Measurements from ENCODE around the gene NCOA7.

Gene NCOA7, protein sequence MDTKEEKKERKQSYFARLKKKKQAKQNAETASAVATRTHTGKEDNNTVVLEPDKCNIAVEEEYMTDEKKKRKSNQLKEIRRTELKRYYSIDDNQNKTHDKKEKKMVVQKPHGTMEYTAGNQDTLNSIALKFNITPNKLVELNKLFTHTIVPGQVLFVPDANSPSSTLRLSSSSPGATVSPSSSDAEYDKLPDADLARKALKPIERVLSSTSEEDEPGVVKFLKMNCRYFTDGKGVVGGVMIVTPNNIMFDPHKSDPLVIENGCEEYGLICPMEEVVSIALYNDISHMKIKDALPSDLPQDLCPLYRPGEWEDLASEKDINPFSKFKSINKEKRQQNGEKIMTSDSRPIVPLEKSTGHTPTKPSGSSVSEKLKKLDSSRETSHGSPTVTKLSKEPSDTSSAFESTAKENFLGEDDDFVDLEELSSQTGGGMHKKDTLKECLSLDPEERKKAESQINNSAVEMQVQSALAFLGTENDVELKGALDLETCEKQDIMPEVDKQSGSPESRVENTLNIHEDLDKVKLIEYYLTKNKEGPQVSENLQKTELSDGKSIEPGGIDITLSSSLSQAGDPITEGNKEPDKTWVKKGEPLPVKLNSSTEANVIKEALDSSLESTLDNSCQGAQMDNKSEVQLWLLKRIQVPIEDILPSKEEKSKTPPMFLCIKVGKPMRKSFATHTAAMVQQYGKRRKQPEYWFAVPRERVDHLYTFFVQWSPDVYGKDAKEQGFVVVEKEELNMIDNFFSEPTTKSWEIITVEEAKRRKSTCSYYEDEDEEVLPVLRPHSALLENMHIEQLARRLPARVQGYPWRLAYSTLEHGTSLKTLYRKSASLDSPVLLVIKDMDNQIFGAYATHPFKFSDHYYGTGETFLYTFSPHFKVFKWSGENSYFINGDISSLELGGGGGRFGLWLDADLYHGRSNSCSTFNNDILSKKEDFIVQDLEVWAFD

GRCh38 chr6:125790358-125791150 is at the start of gene NCOA7:
NCOA7 (plus strand) TSS chr6:125790960; CDS start chr6:125815355, 24,395 bp downstream.
- Histone ChIP-seq H3K36me3 (ENCODE audit: insufficient read depth, insufficient read length, low read length) (no peaks in the 10 kb centered on the region), H3K9me3 (ENCODE audit: insufficient read depth, low read length) (no peaks in the 10 kb centered on the region), H3K4me1 (ENCODE audit: insufficient read depth, insufficient read length) (no peaks in the 10 kb centered on the region), H3K4me3 (ENCODE audit: insufficient read length, low read depth) (peak within 1 kb of the TSS; percentile 73), H3K27me3 (ENCODE audit: insufficient read depth, insufficient read length) (no peaks in the 10 kb centered on the region), H3K9ac (ENCODE audit: insufficient read length, low read depth) (peak within 1 kb of the TSS; percentile 89)
- TF ChIP-seq YY1 (IDR thresholded peaks at IDR 0.05; ENCODE audit: insufficient read depth, insufficient read length) (no peak), SUZ12 (IDR thresholded peaks at IDR 0.05; ENCODE audit: extremely low read depth, insufficient read depth, insufficient read length) (no peak), ZNF274 (IDR thresholded peaks at IDR 0.05; ENCODE audit: low read depth, low read length) (no peak)
- no peak for DNase-seq (ENCODE audit: low read depth, low spot score)

GRCh38 chr6:125741336-125741735 is 49.4 kb upstream of the NCOA7 start:
- H3K27me3 ChIP-seq (ENCODE audit: insufficient read depth, insufficient read length), result no peaks in the 10 kb centered on the region
- H3K9me3 ChIP-seq (ENCODE audit: insufficient read depth, low read length), result no peaks in the 10 kb centered on the region
- H3K9ac ChIP-seq (ENCODE audit: insufficient read length, low read depth), result no peak overlapping the region
- TF ChIP-seq SUZ12 (IDR thresholded peaks at IDR 0.05; ENCODE audit: extremely low read depth, insufficient read depth, insufficient read length) (no peak), YY1 (IDR thresholded peaks at IDR 0.05; ENCODE audit: insufficient read depth, insufficient read length) (no peak), ZNF274 (IDR thresholded peaks at IDR 0.05; ENCODE audit: low read depth, low read length) (no peak)
- no peaks in the 10 kb centered on the region for H3K36me3 ChIP-seq (ENCODE audit: insufficient read depth, insufficient read length, low read length)
- DNase-seq (ENCODE audit: low read depth, low spot score), result no peak
- H3K4me1 ChIP-seq (ENCODE audit: insufficient read depth, insufficient read length), result no peaks in the 10 kb centered on the region
- no peak overlapping the region for H3K4me3 ChIP-seq (ENCODE audit: insufficient read length, low read depth)

DNA sequence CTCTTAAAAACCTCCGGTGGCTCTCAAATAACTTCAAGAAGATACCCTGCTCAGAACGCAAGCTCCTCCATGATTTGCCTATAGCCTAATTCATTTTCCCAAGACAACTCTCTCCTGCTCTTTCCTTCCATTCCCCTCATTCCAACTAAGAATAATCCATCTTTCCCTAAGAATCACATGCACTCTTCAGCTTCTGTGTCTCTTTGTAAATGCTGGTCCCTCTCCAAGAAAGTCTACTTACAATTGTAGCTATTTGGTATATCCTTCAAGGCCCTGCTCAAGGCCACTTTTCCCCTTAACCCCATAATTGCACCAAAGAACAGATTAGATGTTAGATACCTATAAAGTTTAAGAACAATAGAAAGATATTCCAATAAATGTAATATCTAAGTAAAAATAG is 48.7 kb upstream of the NCOA7 start:
- H3K4me1 ChIP-seq (ENCODE audit: insufficient read depth, insufficient read length), result no peaks in the 10 kb centered on the region
- no peaks in the 10 kb centered on the region for H3K36me3 ChIP-seq (ENCODE audit: insufficient read depth, insufficient read length, low read length)
- H3K27me3 ChIP-seq (ENCODE audit: insufficient read depth, insufficient read length), result peaks cover 1% of the 10 kb centered on the region
- no peaks in the 10 kb centered on the region for H3K9me3 ChIP-seq (ENCODE audit: insufficient read depth, low read length)
- no peak for TF ChIP-seq ZNF274 (IDR thresholded peaks at IDR 0.05; ENCODE audit: low read depth, low read length)
- TF ChIP-seq SUZ12 (IDR thresholded peaks at IDR 0.05; ENCODE audit: extremely low read depth, insufficient read depth, insufficient read length), result no peak
- TF ChIP-seq YY1 (IDR thresholded peaks at IDR 0.05; ENCODE audit: insufficient read depth, insufficient read length), result no peak
- no peak overlapping the region for H3K4me3 ChIP-seq (ENCODE audit: insufficient read length, low read depth)
- no peak overlapping the region for H3K9ac ChIP-seq (ENCODE audit: insufficient read length, low read depth)
- DNase-seq (ENCODE audit: low read depth, low spot score), result no peak

GRCh38 chr6:125742464-125743120 is 48.2 kb upstream of the NCOA7 start:
- DNase-seq (ENCODE audit: low read depth, low spot score), result no peak
- Histone ChIP-seq H3K9ac (ENCODE audit: insufficient read length, low read depth) (no peak overlapping the region), H3K27me3 (ENCODE audit: insufficient read depth, insufficient read length) (peaks cover 7% of the 10 kb centered on the region), H3K9me3 (ENCODE audit: insufficient read depth, low read length) (no peaks in the 10 kb centered on the region), H3K4me3 (ENCODE audit: insufficient read length, low read depth) (no peak overlapping the region), H3K4me1 (ENCODE audit: insufficient read depth, insufficient read length) (no peaks in the 10 kb centered on the region), H3K36me3 (ENCODE audit: insufficient read depth, insufficient read length, low read length) (no peaks in the 10 kb centered on the region)
- no peak for TF ChIP-seq ZNF274 (IDR thresholded peaks at IDR 0.05; ENCODE audit: low read depth, low read length)
- no peak for TF ChIP-seq SUZ12 (IDR thresholded peaks at IDR 0.05; ENCODE audit: extremely low read depth, insufficient read depth, insufficient read length)
- TF ChIP-seq YY1 (IDR thresholded peaks at IDR 0.05; ENCODE audit: insufficient read depth, insufficient read length), result no peak

DNA sequence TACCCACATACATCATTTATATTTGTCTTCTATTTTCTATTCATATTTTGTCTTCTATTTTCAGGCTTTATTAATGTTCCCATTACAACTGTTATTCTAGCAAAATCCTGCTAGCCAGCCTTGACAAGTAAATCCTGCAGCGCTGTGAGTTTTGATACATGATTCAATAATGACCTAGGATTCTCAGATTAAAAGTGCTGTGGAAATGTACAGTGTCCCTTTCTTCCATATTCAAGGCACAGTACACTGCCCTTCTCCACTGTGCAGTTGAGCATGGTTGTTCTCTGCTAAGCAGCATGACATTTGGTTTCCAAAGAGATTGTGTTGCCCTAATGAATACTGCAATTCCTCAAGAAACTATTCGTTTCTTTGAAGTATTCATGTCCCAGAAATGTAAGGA is 47.2 kb upstream of the NCOA7 start:
- Histone ChIP-seq H3K9me3 (ENCODE audit: insufficient read depth, low read length) (no peaks in the 10 kb centered on the region), H3K4me3 (ENCODE audit: insufficient read length, low read depth) (no peak overlapping the region), H3K27me3 (ENCODE audit: insufficient read depth, insufficient read length) (peaks cover 17% of the 10 kb centered on the region), H3K9ac (ENCODE audit: insufficient read length, low read depth) (no peak overlapping the region), H3K36me3 (ENCODE audit: insufficient read depth, insufficient read length, low read length) (no peaks in the 10 kb centered on the region), H3K4me1 (ENCODE audit: insufficient read depth, insufficient read length) (no peaks in the 10 kb centered on the region)
- DNase-seq (ENCODE audit: low read depth, low spot score), result no peak
- TF ChIP-seq SUZ12 (IDR thresholded peaks at IDR 0.05; ENCODE audit: extremely low read depth, insufficient read depth, insufficient read length) (no peak), ZNF274 (IDR thresholded peaks at IDR 0.05; ENCODE audit: low read depth, low read length) (no peak), YY1 (IDR thresholded peaks at IDR 0.05; ENCODE audit: insufficient read depth, insufficient read length) (no peak)

DNA sequence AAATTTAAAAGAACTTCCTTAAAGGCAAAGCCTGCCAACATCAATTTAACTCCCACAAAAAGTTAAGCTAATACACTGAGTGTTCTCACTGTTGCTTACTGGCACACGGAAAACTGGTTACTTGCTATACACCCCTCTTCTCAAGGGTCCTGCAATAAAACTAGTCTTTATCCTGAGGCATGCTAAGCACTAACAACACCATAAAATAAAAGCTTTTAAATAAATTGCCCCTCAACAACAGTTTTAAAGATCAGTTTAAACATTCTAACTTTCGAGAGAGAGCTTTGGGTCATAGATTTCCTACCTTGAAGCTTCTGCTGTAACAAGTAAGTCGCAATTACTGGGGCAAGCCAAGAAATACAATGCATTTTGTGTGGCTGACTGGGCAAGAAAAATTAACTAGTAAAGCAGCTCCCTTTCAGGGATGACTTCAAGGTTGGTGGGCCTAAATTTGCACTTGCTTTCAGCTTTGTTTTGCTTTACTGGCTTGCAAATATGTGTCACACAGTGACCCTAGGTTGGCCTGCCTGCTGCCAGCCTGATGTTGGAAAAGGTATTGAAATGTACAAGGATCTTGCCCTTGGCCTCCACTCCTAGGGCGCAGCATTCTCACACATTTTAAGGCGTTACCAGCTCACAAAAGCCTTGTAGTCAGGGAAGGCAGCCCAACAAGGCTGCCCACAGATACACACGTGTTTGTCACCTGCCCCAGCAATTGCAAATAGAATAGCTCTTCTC is 45.3 kb upstream of the NCOA7 start:
- no peak overlapping the region for H3K4me3 ChIP-seq (ENCODE audit: insufficient read length, low read depth)
- TF ChIP-seq YY1 (IDR thresholded peaks at IDR 0.05; ENCODE audit: insufficient read depth, insufficient read length), result no peak
- peak; percentile 74 for DNase-seq (ENCODE audit: low read depth, low spot score)

More for the DNA sequence above, 45.3 kb upstream of the NCOA7 start:
- Histone ChIP-seq H3K9me3 (ENCODE audit: insufficient read depth, low read length) (no peaks in the 10 kb centered on the region), H3K36me3 (ENCODE audit: insufficient read depth, insufficient read length, low read length) (no peaks in the 10 kb centered on the region), H3K9ac (ENCODE audit: insufficient read length, low read depth) (no peak overlapping the region), H3K27me3 (ENCODE audit: insufficient read depth, insufficient read length) (peaks cover 29% of the 10 kb centered on the region), H3K4me1 (ENCODE audit: insufficient read depth, insufficient read length) (no peaks in the 10 kb centered on the region)
